Spinal cord (tissue), 10 donors: ENCODE data around the gene ZP2. TPM values are rescaled to one million over a fixed set of nuclear protein-coding genes. Genes with fewer than 3 reads are reported as not detected.

Experiments
- DNase-seq, 6 donors: peaks; one replicate each; pipeline versions ENCODE4 v3.0.0 to v3.0.0-alpha.2; 2013 to 2015; ENCODE audit warnings: low spot score in 6 of 6, low read depth in 4 of 6
- H3K27ac ChIP-seq: one replicate; pipeline ENCODE4 v1.5.1; 2013; ENCODE audit warnings: low read depth, low read length, control low read depth
- H3K27me3 ChIP-seq: one replicate; pipeline ENCODE4 v1.6.1; 2013; ENCODE audit warnings: low read length; ENCODE audit not compliant: control insufficient read depth, insufficient read depth
- H3K36me3 ChIP-seq: one replicate; pipeline ENCODE4 v1.6.1; 2013; ENCODE audit warnings: low read length; ENCODE audit not compliant: control insufficient read depth, insufficient read depth
- H3K4me1 ChIP-seq: one replicate; pipeline ENCODE4 v1.6.1; 2013; ENCODE audit warnings: low read length; ENCODE audit not compliant: control insufficient read depth, insufficient read depth
- H3K4me3 ChIP-seq: one replicate; pipeline ENCODE4 v1.5.1; 2013; ENCODE audit warnings: low read depth, low read length, control low read depth
- H3K9me3 ChIP-seq: one replicate; pipeline ENCODE4 v1.6.1; 2013; ENCODE audit warnings: low read length; ENCODE audit not compliant: control insufficient read depth, insufficient read depth
- WGBS: methylation state at CpG from one replicate; pipeline ENCODE4 v1.1.5; 2013; ENCODE audit warnings: missing lambda C conversion rate; ENCODE audit not compliant: insufficient coverage; 5-methylcytosine and 5-hydroxymethylcytosine counted together
- polyA plus RNA-seq, 2 donors: library from polyadenylated mRNA; unstranded; fragments of 120-200 nt; gene quantifications; one replicate each; pipeline ENCODE4 v1.2.1, GENCODE V29; 2013; ENCODE audit not compliant: insufficient read length in 2 of 2
- total RNA-seq, 2 donors: library from RNA; depleted of rRNA in 1 of 2; stranded (reverse); fragments of 120-200 nt in 1 of 2; fragments of >200 nt in 1 of 2; gene quantifications; one replicate each; pipeline versions ENCODE4 v1.2.3 to v1.2.4, GENCODE V29; 2013 to 2014
- donor health status: healthy.

The ZP2 gene
- total and polyA plus RNA-seq, 4 donors: 0.17 to 0.20 TPM; not detected in 2

DNA sequence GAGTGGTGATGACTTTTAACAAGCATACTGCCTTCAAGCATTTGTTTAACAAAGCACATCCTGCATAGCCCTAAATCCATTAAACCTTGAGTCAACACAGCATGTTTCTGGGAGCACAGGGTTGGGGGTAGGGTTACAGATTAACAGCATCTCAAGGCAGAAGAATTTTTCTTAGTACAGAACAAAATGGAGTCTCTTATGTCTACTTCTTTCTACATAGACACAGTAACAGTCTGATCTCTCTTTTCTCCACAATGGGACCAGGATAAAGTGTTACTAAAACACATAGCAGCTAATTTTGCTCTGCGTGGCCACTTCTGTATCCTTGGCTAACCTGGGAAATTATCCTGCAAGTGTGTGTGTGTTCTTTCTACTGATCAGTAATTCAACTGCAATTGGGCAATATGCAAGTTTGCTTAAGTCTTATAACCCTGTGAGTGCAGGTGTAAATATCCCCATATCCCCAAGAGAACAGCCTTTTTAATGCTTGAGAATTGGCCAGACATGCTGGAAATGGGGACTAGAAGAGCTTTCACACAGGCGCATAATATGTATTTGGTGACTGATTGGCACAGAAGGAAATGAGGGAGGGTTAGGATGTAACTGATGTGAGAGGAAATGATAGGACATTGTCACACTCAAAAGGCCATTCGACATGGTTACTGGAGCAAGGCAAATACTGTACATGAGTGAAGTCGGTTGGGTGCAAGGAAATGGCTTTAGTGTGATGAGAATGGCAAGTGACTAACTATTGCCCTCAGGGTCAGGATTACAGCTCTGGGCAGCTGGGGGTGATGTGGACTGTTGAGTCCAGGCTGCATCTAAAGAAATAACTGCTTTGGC is 11.3 kb upstream of the ZP2 start:
- Histone ChIP-seq H3K27ac (no peak overlapping the region), H3K27me3 (no peaks in the 10 kb centered on the region), H3K4me1 (no peaks in the 10 kb centered on the region), H3K36me3 (no peaks in the 10 kb centered on the region), H3K9me3 (no peaks in the 10 kb centered on the region), H3K4me3 (no peak overlapping the region)
- 51% methylated on average over 3 of the region's 4 CpGs for WGBS
- peak in 1 of 6 donors; percentile 23 for DNase-seq

DNA sequence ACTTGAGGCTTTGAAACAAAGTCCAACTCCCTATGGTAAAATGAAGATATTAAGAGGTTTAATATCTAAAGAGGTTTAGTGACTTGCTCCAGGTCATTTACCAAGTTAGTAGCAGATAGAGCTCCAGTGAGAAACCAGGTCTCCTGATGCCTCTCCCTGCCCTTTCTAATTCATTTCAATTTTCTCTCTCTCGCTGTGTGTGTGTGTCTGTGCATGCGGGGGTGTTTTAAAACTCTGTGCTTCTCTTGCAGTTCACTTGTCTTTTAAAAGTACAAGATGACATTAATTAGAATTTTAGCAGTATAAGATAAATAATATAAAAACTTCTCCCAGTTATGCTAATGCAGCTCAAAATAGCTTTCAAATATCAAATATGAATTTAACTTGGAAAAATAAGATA is 8.2 kb upstream of the ZP2 start:
- DNase-seq: no peak
- no CpG with 5 or more reads among the region's 2 CpGs for WGBS
- H3K36me3 ChIP-seq: no peaks in the 10 kb centered on the region
- H3K4me3 ChIP-seq: no peak overlapping the region
- no peaks in the 10 kb centered on the region for H3K9me3 ChIP-seq
- H3K27me3 ChIP-seq: no peaks in the 10 kb centered on the region
- H3K27ac ChIP-seq: no peak overlapping the region
- H3K4me1 ChIP-seq: no peaks in the 10 kb centered on the region

DNA sequence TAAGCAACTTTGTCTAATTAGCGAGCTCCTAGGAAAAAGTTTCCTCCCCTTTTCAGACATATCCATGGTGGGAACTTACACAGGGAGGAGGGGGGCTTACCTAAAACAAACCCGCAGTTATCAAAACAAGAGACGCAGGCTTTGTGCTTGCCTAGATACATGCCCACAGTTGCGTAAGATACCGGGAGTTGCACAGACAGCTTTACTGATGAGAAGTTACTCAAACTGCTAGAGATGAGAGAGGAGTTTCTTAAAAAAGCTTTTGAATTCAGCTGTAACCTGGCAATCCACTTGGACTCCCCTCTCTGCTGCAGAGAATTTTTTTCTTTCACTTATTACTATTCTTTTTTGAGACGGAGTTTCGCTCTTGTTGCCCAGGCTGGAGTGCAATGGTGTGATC is 6.8 kb upstream of the ZP2 start:
- WGBS: no CpG with 5 or more reads among the region's 7 CpGs
- no peak overlapping the region for H3K4me3 ChIP-seq
- H3K27ac ChIP-seq: no peak overlapping the region
- H3K36me3 ChIP-seq: no peaks in the 10 kb centered on the region
- no peak for DNase-seq
- no peaks in the 10 kb centered on the region for H3K4me1 ChIP-seq
- H3K9me3 ChIP-seq: no peaks in the 10 kb centered on the region
- H3K27me3 ChIP-seq: no peaks in the 10 kb centered on the region

GRCh38 chr16:21217121-21217520 is 5.7 kb upstream of the ZP2 start:
- H3K9me3 ChIP-seq: no peaks in the 10 kb centered on the region
- no peak overlapping the region for H3K4me3 ChIP-seq
- H3K27me3 ChIP-seq: no peaks in the 10 kb centered on the region
- no peaks in the 10 kb centered on the region for H3K36me3 ChIP-seq
- DNase-seq: no peak
- H3K4me1 ChIP-seq: no peaks in the 10 kb centered on the region
- H3K27ac ChIP-seq: no peak overlapping the region
- WGBS: 83% methylated on average over 1 of the region's 2 CpGs

- Histone ChIP-seq H3K4me1 (no peaks in the 10 kb centered on the region), H3K27ac (no peak overlapping the region), H3K27me3 (no peaks in the 10 kb centered on the region), H3K4me3 (no peak overlapping the region), H3K9me3 (no peaks in the 10 kb centered on the region), H3K36me3 (no peaks in the 10 kb centered on the region)
- 33% methylated on average over 2 of the region's 4 CpGs for WGBS
- DNase-seq: no peak
Measured at GRCh38 chr16:21214086-21214485, 2.7 kb upstream of the ZP2 start.

GRCh38 chr16:21208446-21209230 is 2.7 kb downstream of the ZP2 start:
- Histone ChIP-seq H3K27me3 (no peaks in the 10 kb centered on the region), H3K4me1 (no peaks in the 10 kb centered on the region), H3K9me3 (no peaks in the 10 kb centered on the region), H3K4me3 (no peak overlapping the region), H3K27ac (no peak overlapping the region), H3K36me3 (no peaks in the 10 kb centered on the region)
- no peak for DNase-seq
- WGBS: 38% methylated on average over 1 of the region's 2 CpGs

DNA sequence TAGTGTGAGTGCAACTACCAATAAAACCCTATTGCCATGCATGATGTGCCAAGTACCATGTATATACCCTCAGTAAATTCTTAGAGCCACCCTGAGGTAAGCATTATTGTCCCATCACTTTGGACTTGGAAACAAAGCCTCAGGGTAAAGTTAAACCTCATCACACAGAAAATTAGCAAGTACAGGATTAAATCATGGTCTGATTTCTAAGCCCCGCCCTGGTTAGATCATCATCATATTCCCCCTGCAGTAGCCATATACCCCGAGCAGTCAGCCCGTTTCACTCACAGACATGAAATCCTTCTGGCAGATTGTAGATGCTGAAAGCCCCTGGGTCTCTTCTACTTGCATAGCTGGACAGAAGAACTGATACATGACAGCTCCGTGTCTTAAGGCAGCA is 4.8 kb downstream of the ZP2 start:
- no peak overlapping the region for H3K27ac ChIP-seq
- 90% methylated on average over 4 of the region's 4 CpGs for WGBS
- H3K36me3 ChIP-seq: no peaks in the 10 kb centered on the region
- H3K27me3 ChIP-seq: no peaks in the 10 kb centered on the region
- H3K4me3 ChIP-seq: no peak overlapping the region
- H3K9me3 ChIP-seq: no peaks in the 10 kb centered on the region
- DNase-seq: no peak
- H3K4me1 ChIP-seq: no peaks in the 10 kb centered on the region

DNA sequence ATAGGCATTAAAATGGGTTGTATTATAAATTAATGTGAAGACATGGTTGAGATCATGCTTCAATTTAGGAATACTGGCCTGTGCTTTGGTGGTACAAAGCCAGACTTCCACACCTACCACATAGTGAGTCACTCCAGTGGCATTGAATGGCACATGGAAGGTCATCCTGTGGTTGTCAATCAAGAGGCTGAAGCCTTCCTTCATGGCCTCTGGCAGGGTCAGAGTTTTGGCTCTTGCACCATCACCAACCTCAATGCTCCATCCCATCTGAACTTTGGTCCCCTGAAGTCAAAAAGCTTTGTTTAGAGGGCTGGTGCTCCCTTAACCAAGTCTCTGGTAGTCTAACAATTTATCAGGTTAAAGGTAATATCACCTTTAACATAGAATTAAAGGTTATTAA is 6.1 kb downstream of the ZP2 start:
- Histone ChIP-seq H3K4me1 (no peaks in the 10 kb centered on the region), H3K36me3 (no peaks in the 10 kb centered on the region), H3K27me3 (no peaks in the 10 kb centered on the region), H3K27ac (no peak overlapping the region), H3K4me3 (no peak overlapping the region), H3K9me3 (no peaks in the 10 kb centered on the region)
- no peak for DNase-seq

DNA sequence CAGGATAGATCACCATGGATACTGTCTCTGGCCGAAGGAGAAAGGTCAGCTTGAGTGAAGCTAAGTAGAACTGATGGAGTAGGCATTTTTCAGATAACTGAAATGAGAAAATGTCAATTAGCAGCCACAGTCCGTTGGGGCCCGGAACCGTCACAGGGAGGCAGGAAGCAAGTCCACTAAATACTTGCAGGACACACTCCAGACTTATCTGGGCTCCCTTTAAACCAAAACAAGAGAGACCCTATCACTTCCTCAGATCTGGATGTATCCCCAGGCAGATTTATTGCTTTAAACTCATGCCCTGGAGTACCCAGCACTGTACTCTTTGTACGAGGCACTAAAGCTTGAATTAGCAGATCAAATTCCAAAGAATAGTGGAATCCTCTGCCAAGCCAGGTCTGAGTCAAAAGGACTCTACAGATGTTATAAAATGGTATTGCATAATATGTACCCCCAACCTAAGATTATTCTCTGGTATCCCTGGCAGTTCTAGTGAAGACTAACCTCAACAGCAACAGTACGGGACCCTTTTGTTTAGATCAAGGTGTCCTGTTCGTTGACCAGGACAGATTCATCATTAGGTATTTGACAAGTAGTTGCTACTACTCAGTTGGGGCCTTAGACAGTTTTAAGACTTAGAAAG is 8.1 kb downstream of the ZP2 start:
- no peaks in the 10 kb centered on the region for H3K4me1 ChIP-seq
- no peak overlapping the region for H3K27ac ChIP-seq
- H3K27me3 ChIP-seq: no peaks in the 10 kb centered on the region
- H3K36me3 ChIP-seq: no peaks in the 10 kb centered on the region
- WGBS: 64% methylated on average over 6 of the region's 7 CpGs
- H3K9me3 ChIP-seq: no peaks in the 10 kb centered on the region
- DNase-seq: no peak
- no peak overlapping the region for H3K4me3 ChIP-seq
